Measurements from ENCODE around the gene SCGB1D1. TPM values are rescaled to one million over a fixed set of nuclear protein-coding genes. Genes with fewer than 3 reads are reported as not detected.

The SCGB1D1 gene
- polyA plus RNA-seq, 3 donors = not detected

GRCh38 chr11:62144641-62145255 is 45.3 kb upstream of the SCGB1D1 start:
- Histone ChIP-seq H3K9me3 (replicated peaks in 1 of 2; ENCODE audit: control insufficient read depth in 1 of 2, insufficient read depth in 1 of 2, low read length in 2 of 2) (no peaks in the 10 kb centered on the region), H3K27me3 (ENCODE audit: control insufficient read depth in 2 of 2, insufficient read depth in 2 of 2, low read length in 2 of 2) (no peaks in the 10 kb centered on the region), H3K36me3 (replicated peaks in 1 of 2; ENCODE audit: control insufficient read depth in 1 of 2, insufficient read depth in 2 of 2, low read length in 2 of 2) (peaks cover 91 to 100% of the 10 kb centered on the region in 2 donors), H3K4me2 (replicated peaks; ENCODE audit: extremely low read depth, low read length, poor library complexity, severe bottlenecking) (no peak overlapping the region), H3K4me3 (replicated peaks in 1 of 3; ENCODE audit: low read depth in 2 of 3, low read length in 3 of 3) (no peak overlapping the region), H4K20me1 (ENCODE audit: insufficient read depth, low read length) (no peaks in the 10 kb centered on the region), H3K27ac (ENCODE audit: low read depth in 1 of 2, low read length in 2 of 2) (no peak overlapping the region), H3K9ac (ENCODE audit: insufficient read depth, low read length, poor library complexity, severe bottlenecking) (no peak overlapping the region), H3K79me2 (ENCODE audit: insufficient read depth, low read length) (no peaks in the 10 kb centered on the region), H2AFZ (ENCODE audit: insufficient read depth, low read depth, low read length, poor library complexity, severe bottlenecking) (no peak overlapping the region), H3K4me1 (ENCODE audit: control insufficient read depth in 1 of 2, insufficient read depth in 2 of 2, low read length in 2 of 2) (no peaks in the 10 kb centered on the region)
- DNase-seq = no peak
- TF ChIP-seq, protein P1, sequence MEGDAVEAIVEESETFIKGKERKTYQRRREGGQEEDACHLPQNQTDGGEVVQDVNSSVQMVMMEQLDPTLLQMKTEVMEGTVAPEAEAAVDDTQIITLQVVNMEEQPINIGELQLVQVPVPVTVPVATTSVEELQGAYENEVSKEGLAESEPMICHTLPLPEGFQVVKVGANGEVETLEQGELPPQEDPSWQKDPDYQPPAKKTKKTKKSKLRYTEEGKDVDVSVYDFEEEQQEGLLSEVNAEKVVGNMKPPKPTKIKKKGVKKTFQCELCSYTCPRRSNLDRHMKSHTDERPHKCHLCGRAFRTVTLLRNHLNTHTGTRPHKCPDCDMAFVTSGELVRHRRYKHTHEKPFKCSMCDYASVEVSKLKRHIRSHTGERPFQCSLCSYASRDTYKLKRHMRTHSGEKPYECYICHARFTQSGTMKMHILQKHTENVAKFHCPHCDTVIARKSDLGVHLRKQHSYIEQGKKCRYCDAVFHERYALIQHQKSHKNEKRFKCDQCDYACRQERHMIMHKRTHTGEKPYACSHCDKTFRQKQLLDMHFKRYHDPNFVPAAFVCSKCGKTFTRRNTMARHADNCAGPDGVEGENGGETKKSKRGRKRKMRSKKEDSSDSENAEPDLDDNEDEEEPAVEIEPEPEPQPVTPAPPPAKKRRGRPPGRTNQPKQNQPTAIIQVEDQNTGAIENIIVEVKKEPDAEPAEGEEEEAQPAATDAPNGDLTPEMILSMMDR (IDR thresholded peaks at IDR 0.05) = no peak
- H3K9me3 Mint-ChIP-seq = no peaks in the 10 kb centered on the region
- peak overlapping the region in 3 of 7 donors; percentile 43 to 82 (median 58) for H3K27ac Mint-ChIP-seq
- WGBS (ENCODE audit: insufficient coverage) = over 99% methylated on average over 24 of the region's 24 CpGs
- H3K4me1 Mint-ChIP-seq = no peaks in the 10 kb centered on the region
- H3K27me3 Mint-ChIP-seq (ENCODE audit: low read depth in 3 of 3) = no peaks in the 10 kb centered on the region
- H3K4me3 Mint-ChIP-seq = no peak overlapping the region
- intact Hi-C loops (cut with micrococcal nuclease) = no loop called here
- H3K36me3 Mint-ChIP-seq = peaks cover 79 to 100% of the 10 kb centered on the region in 2 donors

DNA sequence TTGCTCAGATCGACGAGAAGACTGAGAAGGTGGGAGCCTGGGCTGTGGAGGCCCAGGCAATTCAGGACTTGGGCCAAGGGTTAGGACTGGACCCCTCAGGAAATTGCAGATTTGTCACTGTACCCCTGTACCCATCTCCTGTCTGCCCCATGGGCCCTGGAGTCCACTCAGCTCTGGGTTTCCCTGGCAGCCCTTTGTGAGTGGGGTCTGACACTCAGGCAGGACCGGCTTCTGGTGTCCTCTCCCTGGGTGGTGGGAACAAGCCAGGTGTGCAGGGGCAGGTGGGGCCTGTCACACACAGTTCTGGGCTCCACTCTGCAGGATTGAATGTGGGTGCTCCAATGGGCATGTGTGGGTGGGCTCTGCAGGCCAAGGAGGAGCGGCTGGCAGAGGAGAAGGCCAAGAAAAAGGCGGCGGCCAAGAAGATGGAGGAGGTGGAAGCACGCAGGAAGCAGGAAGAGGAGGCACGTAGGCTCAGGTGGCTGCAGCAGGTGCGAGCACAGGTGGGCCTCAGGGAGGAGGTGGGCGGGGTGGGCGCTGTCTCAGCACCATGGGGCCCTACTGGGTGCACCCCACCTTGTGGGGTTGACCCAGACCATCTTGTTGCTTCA is 44.6 kb upstream of the SCGB1D1 start:
- 94% methylated on average over 11 of the region's 11 CpGs for WGBS (ENCODE audit: insufficient coverage)
- Mint-ChIP-seq H3K27ac (peak overlapping the region in 3 of 7 donors; percentile 43 to 58 (median 58)), H3K27me3 (ENCODE audit: low read depth in 3 of 3) (no peaks in the 10 kb centered on the region), H3K4me1 (no peaks in the 10 kb centered on the region), H3K4me3 (no peak overlapping the region), H3K36me3 (peaks cover 79 to 100% of the 10 kb centered on the region in 2 donors), H3K9me3 (no peaks in the 10 kb centered on the region)
- no peaks in the 10 kb centered on the region for H3K79me2 ChIP-seq (ENCODE audit: insufficient read depth, low read length)
- intact Hi-C loops (cut with micrococcal nuclease) = no loop called here
- H3K36me3 ChIP-seq (replicated peaks in 1 of 2; ENCODE audit: control insufficient read depth in 1 of 2, insufficient read depth in 2 of 2, low read length in 2 of 2) = peaks cover 91 to 100% of the 10 kb centered on the region in 2 donors
- no peak overlapping the region for H3K4me2 ChIP-seq (replicated peaks; ENCODE audit: extremely low read depth, low read length, poor library complexity, severe bottlenecking)
- H3K27ac ChIP-seq (ENCODE audit: low read depth in 1 of 2, low read length in 2 of 2) = no peak overlapping the region
- no peaks in the 10 kb centered on the region for H3K9me3 ChIP-seq (replicated peaks in 1 of 2; ENCODE audit: control insufficient read depth in 1 of 2, insufficient read depth in 1 of 2, low read length in 2 of 2)
- DNase-seq = no peak
- TF ChIP-seq, protein P1 (IDR thresholded peaks at IDR 0.05) = no peak
- no peaks in the 10 kb centered on the region for H3K4me1 ChIP-seq (ENCODE audit: control insufficient read depth in 1 of 2, insufficient read depth in 2 of 2, low read length in 2 of 2)
- no peaks in the 10 kb centered on the region for H3K27me3 ChIP-seq (ENCODE audit: control insufficient read depth in 2 of 2, insufficient read depth in 2 of 2, low read length in 2 of 2)
- H3K9ac ChIP-seq (ENCODE audit: insufficient read depth, low read length, poor library complexity, severe bottlenecking) = no peak overlapping the region
- H4K20me1 ChIP-seq (ENCODE audit: insufficient read depth, low read length) = no peaks in the 10 kb centered on the region
- no peak overlapping the region for H2AFZ ChIP-seq (ENCODE audit: insufficient read depth, low read depth, low read length, poor library complexity, severe bottlenecking)
- H3K4me3 ChIP-seq (replicated peaks in 1 of 3; ENCODE audit: low read depth in 2 of 3, low read length in 3 of 3) = no peak overlapping the region

All from CD14-positive monocyte (primary cell).